ENCODE data around the gene STK32C.

Gene STK32C

GRCh38 chr10:132193907-132194552 lies 113.7 kb downstream of the STK32C start:
- peak in 1 of 2 donors; percentile 20 for ATAC-seq (replicated peaks)
- Mint-ChIP-seq H3K36me3 (no peaks in the 10 kb centered on the region), H3K27me3 (peaks cover 22 to 39% of the 10 kb centered on the region in 2 donors), H3K4me1 (no peaks in the 10 kb centered on the region), H3K4me3 (no peak overlapping the region), H3K9me3 (peaks cover 0 to 2% of the 10 kb centered on the region in 2 donors), H3K27ac (no peak overlapping the region)
- DNase-seq, result no peak

- peak overlapping the region; percentile 9 for H3K27ac Mint-ChIP-seq
- H3K27me3 Mint-ChIP-seq, result peaks cover 28 to 48% of the 10 kb centered on the region in 2 donors
- H3K9me3 Mint-ChIP-seq, result peaks cover 0 to 2% of the 10 kb centered on the region in 2 donors
- DNase-seq, result no peak
- peaks cover 0 to 1% of the 10 kb centered on the region in 2 donors for H3K4me1 Mint-ChIP-seq
- H3K36me3 Mint-ChIP-seq, result no peaks in the 10 kb centered on the region
- no peak overlapping the region for H3K4me3 Mint-ChIP-seq
- ATAC-seq (replicated peaks), result no peak
Measured at GRCh38 chr10:132192991-132193665, 114.6 kb downstream of the STK32C start.

- no peak for DNase-seq
- no peak for ATAC-seq (replicated peaks)
- peaks cover 32 to 52% of the 10 kb centered on the region in 2 donors for H3K27me3 Mint-ChIP-seq
- H3K4me3 Mint-ChIP-seq, result no peak overlapping the region
- H3K27ac Mint-ChIP-seq, result no peak overlapping the region
- no peaks in the 10 kb centered on the region for H3K36me3 Mint-ChIP-seq
- H3K9me3 Mint-ChIP-seq, result peaks cover 0 to 2% of the 10 kb centered on the region in 2 donors
- H3K4me1 Mint-ChIP-seq, result peaks cover 5% of the 10 kb centered on the region in 2 donors
Measured at GRCh38 chr10:132192076-132192975, 115.4 kb downstream of the STK32C start.

GRCh38 chr10:132189810-132190422 lies 117.8 kb downstream of the STK32C start:
- no peak for ATAC-seq (replicated peaks)
- no peak for DNase-seq
- no peaks in the 10 kb centered on the region for H3K36me3 Mint-ChIP-seq
- H3K9me3 Mint-ChIP-seq, result peaks cover 0 to 2% of the 10 kb centered on the region in 2 donors
- peaks cover 43 to 51% of the 10 kb centered on the region in 2 donors for H3K27me3 Mint-ChIP-seq
- no peak overlapping the region for H3K4me3 Mint-ChIP-seq
- H3K27ac Mint-ChIP-seq, result no peak overlapping the region
- peaks cover 6 to 10% of the 10 kb centered on the region in 2 donors for H3K4me1 Mint-ChIP-seq

- Mint-ChIP-seq H3K9me3 (peaks cover 0 to 2% of the 10 kb centered on the region in 2 donors), H3K4me3 (no peak overlapping the region), H3K4me1 (peaks cover 6 to 10% of the 10 kb centered on the region in 2 donors), H3K27ac (no peak overlapping the region), H3K27me3 (peaks cover 45 to 49% of the 10 kb centered on the region in 2 donors), H3K36me3 (no peaks in the 10 kb centered on the region)
- ATAC-seq (replicated peaks), result no peak
- no peak for DNase-seq
Measured at GRCh38 chr10:132189016-132189415, 118.7 kb downstream of the STK32C start.

- Mint-ChIP-seq H3K27me3 (peaks cover 49 to 51% of the 10 kb centered on the region in 2 donors), H3K9me3 (peaks cover 0 to 2% of the 10 kb centered on the region in 2 donors), H3K36me3 (no peaks in the 10 kb centered on the region), H3K4me3 (no peak overlapping the region), H3K4me1 (peaks cover 6 to 10% of the 10 kb centered on the region in 2 donors), H3K27ac (no peak overlapping the region)
- ATAC-seq (replicated peaks) (no peak), DNase-seq (no peak)
Measured at GRCh38 chr10:132188331-132188730, 119.4 kb downstream of the STK32C start.

- Mint-ChIP-seq H3K4me3 (peak overlapping the region; percentile 19 to 21), H3K9me3 (peaks cover 0 to 2% of the 10 kb centered on the region in 2 donors), H3K27me3 (peaks cover 55 to 57% of the 10 kb centered on the region in 2 donors), H3K27ac (no peak overlapping the region), H3K4me1 (peaks cover 6 to 10% of the 10 kb centered on the region in 2 donors), H3K36me3 (no peaks in the 10 kb centered on the region)
- ATAC-seq (replicated peaks) (peak in 1 of 2 donors; percentile 19), DNase-seq (no peak)
Measured at GRCh38 chr10:132187430-132188138, 120.2 kb downstream of the STK32C start.

GRCh38 chr10:132186488-132187429 lies 121.0 kb downstream of the STK32C start, which contains the start of gene DPYSL4:
DPYSL4 (plus strand) TSS chr10:132186948; CDS start chr10:132187064, 116 bp downstream.
- DNase-seq, result no peak
- Mint-ChIP-seq H3K4me1 (peaks cover 6 to 10% of the 10 kb centered on the region in 2 donors), H3K27me3 (peaks cover 59 to 65% of the 10 kb centered on the region in 2 donors)

GRCh38 chr10:132185601-132186487 lies 121.9 kb downstream of the STK32C start:
- ATAC-seq (replicated peaks) (peak; percentile 74 to 78), DNase-seq (no peak)
- Mint-ChIP-seq H3K4me3 (peak overlapping the region; percentile 62 to 76), H3K9me3 (peaks cover 0 to 2% of the 10 kb centered on the region in 2 donors), H3K27ac (no peak overlapping the region), H3K27me3 (peaks cover 62 to 69% of the 10 kb centered on the region in 2 donors), H3K4me1 (peaks cover 6 to 10% of the 10 kb centered on the region in 2 donors), H3K36me3 (no peaks in the 10 kb centered on the region)

More at GRCh38 chr10:132186488-132187429, 121.0 kb downstream of the STK32C start, which contains the start of gene DPYSL4:
- no peaks in the 10 kb centered on the region for H3K36me3 Mint-ChIP-seq
- H3K27ac Mint-ChIP-seq, result no peak within 1 kb of the TSS
- peaks cover 0 to 2% of the 10 kb centered on the region in 2 donors for H3K9me3 Mint-ChIP-seq
- peak within 1 kb of the TSS; percentile 62 to 76 for H3K4me3 Mint-ChIP-seq
- peak; percentile 45 to 56 for ATAC-seq (replicated peaks)

GRCh38 chr10:132184816-132185593 lies 122.7 kb downstream of the STK32C start:
- DNase-seq (no peak), ATAC-seq (replicated peaks) (no peak)
- Mint-ChIP-seq H3K36me3 (no peaks in the 10 kb centered on the region), H3K4me1 (peaks cover 6 to 10% of the 10 kb centered on the region in 2 donors), H3K9me3 (no peaks in the 10 kb centered on the region), H3K27me3 (peaks cover 58 to 63% of the 10 kb centered on the region in 2 donors), H3K4me3 (peak overlapping the region; percentile 41 to 50), H3K27ac (peak overlapping the region; percentile 48)

GRCh38 chr10:132183046-132183445 lies 124.7 kb downstream of the STK32C start:
- Mint-ChIP-seq H3K27me3 (peaks cover 58 to 63% of the 10 kb centered on the region in 2 donors), H3K4me1 (peaks cover 4 to 9% of the 10 kb centered on the region in 2 donors), H3K27ac (no peak overlapping the region)

More at GRCh38 chr10:132183046-132183445, 124.7 kb downstream of the STK32C start:
- Mint-ChIP-seq H3K9me3 (no peaks in the 10 kb centered on the region), H3K36me3 (no peaks in the 10 kb centered on the region), H3K4me3 (no peak overlapping the region)
- no peak for ATAC-seq (replicated peaks)
- no peak for DNase-seq

Measured in stimulated activated naive B cell treated with anti-CD40 and anti-IgM and Interleukin-4, amounts not matched to agents 10 μg/mL and 1 μg/mL and 100 μg/mL, for 72 hours (primary cell).